ENCODE measurements around the gene RIPK4. TPM values are rescaled to one million over a fixed set of nuclear protein-coding genes. Genes with fewer than 3 reads are reported as not detected.

Gene RIPK4
- total and polyA plus RNA-seq, 2 of the 13 experiments (the other 11 are each of a cell fraction or from before 2014, with no cell fraction given), result 3.1 to 4.9 TPM

- TF ChIP-seq, protein P1, sequence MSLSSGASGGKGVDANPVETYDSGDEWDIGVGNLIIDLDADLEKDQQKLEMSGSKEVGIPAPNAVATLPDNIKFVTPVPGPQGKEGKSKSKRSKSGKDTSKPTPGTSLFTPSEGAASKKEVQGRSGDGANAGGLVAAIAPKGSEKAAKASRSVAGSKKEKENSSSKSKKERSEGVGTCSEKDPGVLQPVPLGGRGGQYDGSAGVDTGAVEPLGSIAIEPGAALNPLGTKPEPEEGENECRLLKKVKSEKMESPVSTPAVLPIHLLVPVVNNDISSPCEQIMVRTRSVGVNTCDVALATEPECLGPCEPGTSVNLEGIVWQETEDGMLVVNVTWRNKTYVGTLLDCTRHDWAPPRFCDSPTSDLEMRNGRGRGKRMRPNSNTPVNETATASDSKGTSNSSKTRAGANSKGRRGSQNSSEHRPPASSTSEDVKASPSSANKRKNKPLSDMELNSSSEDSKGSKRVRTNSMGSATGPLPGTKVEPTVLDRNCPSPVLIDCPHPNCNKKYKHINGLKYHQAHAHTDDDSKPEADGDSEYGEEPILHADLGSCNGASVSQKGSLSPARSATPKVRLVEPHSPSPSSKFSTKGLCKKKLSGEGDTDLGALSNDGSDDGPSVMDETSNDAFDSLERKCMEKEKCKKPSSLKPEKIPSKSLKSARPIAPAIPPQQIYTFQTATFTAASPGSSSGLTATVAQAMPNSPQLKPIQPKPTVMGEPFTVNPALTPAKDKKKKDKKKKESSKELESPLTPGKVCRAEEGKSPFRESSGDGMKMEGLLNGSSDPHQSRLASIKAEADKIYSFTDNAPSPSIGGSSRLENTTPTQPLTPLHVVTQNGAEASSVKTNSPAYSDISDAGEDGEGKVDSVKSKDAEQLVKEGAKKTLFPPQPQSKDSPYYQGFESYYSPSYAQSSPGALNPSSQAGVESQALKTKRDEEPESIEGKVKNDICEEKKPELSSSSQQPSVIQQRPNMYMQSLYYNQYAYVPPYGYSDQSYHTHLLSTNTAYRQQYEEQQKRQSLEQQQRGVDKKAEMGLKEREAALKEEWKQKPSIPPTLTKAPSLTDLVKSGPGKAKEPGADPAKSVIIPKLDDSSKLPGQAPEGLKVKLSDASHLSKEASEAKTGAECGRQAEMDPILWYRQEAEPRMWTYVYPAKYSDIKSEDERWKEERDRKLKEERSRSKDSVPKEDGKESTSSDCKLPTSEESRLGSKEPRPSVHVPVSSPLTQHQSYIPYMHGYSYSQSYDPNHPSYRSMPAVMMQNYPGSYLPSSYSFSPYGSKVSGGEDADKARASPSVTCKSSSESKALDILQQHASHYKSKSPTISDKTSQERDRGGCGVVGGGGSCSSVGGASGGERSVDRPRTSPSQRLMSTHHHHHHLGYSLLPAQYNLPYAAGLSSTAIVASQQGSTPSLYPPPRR (CRISPR knock-in tag; IDR thresholded peaks at IDR 0.05; ENCODE audit: borderline replicate concordance), result peak; percentile 39; the same call in 1 of the 2 replicates
- TF ChIP-seq THAP8 (CRISPR knock-in tag; IDR thresholded peaks at IDR 0.05; ENCODE audit: borderline replicate concordance) (no peak), ZNF3 (CRISPR knock-in tag; IDR thresholded peaks at IDR 0.05) (0 out of 2 replicates have a peak, but pooled peaks have one; percentile 53), ZNF674 (CRISPR knock-in tag; IDR thresholded peaks at IDR 0.05; ENCODE audit: low read depth) (no peak), ZNF264 (CRISPR knock-in tag; IDR thresholded peaks at IDR 0.05) (no peak), ZNF232 (CRISPR knock-in tag; IDR thresholded peaks at IDR 0.05; ENCODE audit: borderline replicate concordance) (no peak), SOX5 (CRISPR knock-in tag; IDR thresholded peaks at IDR 0.05; ENCODE audit: borderline replicate concordance) (peak; percentile 48; the same call in 1 of the 2 replicates), CEBPG (CRISPR knock-in tag; IDR thresholded peaks at IDR 0.05) (peak; percentile 79), MXD4 (CRISPR knock-in tag; IDR thresholded peaks at IDR 0.05) (no peak), ZBTB33 (CRISPR knock-in tag; IDR thresholded peaks at IDR 0.05) (0 out of 2 replicates have a peak, but pooled peaks have one; percentile 14), JDP2 (CRISPR knock-in tag; IDR thresholded peaks at IDR 0.05; ENCODE audit: borderline replicate concordance) (no peak), IRF9 (CRISPR knock-in tag; IDR thresholded peaks at IDR 0.05; ENCODE audit: borderline replicate concordance) (no peak), MYC (CRISPR knock-in tag; IDR thresholded peaks at IDR 0.05; ENCODE audit: borderline replicate concordance) (no peak), ZNF737 (CRISPR knock-in tag; IDR thresholded peaks at IDR 0.05; ENCODE audit: borderline replicate concordance) (no peak), ZNF776 (CRISPR knock-in tag; IDR thresholded peaks at IDR 0.05) (no peak), NBN (conservative IDR thresholded peaks at IDR 0.05) (no peak), TARDBP (CRISPR knock-in tag; IDR thresholded peaks at IDR 0.05) (no peak), RBAK (CRISPR knock-in tag; IDR thresholded peaks at IDR 0.05) (no peak), ZSCAN29 (CRISPR knock-in tag; conservative IDR thresholded peaks at IDR 0.05) (no peak), ZNF777 (CRISPR knock-in tag; IDR thresholded peaks at IDR 0.05) (no peak), ZNF317 (CRISPR knock-in tag; IDR thresholded peaks at IDR 0.05) (no peak), ZNF605 (CRISPR knock-in tag; IDR thresholded peaks at IDR 0.05) (no peak), ZNF616 (CRISPR knock-in tag; IDR thresholded peaks at IDR 0.05; ENCODE audit: low read depth) (no peak), FIP1L1 (IDR thresholded peaks at IDR 0.05; ENCODE audit: borderline replicate concordance, insufficient read depth, low read depth, low read length) (no peak), ZNF614 (CRISPR knock-in tag; IDR thresholded peaks at IDR 0.05; ENCODE audit: borderline replicate concordance) (no peak)
Measured at GRCh38 chr21:41706678-41707077, 60.2 kb downstream of the RIPK4 start (continued).
